HEK293 (cell line): ENCODE results near the gene POFUT2.

Experiments used
- KLF16 ChIP-seq: fragments of 450-650 bp; formaldehyde crosslinking; IDR thresholded peaks from 2 replicates; pipeline ENCODE4 v1.5.1; 2017; ENCODE audit warnings: missing biosample characterization, missing genetic modification characterization
- ZFP3 ChIP-seq: fragments of 450-650 bp; formaldehyde crosslinking; IDR thresholded peaks from 2 replicates; pipeline ENCODE4 v1.5.1; 2016; ENCODE audit warnings: low read depth, missing biosample characterization, missing genetic modification characterization
- ZNF121 ChIP-seq: fragments of 450-650 bp; formaldehyde crosslinking; IDR thresholded peaks from 2 replicates; pipeline ENCODE4 v1.5.1; 2016; ENCODE audit warnings: missing biosample characterization, missing genetic modification characterization
- ZNF138 ChIP-seq: fragments of 450-650 bp; formaldehyde crosslinking; IDR thresholded peaks from 2 replicates; pipeline ENCODE4 v1.5.1; 2016; ENCODE audit warnings: missing biosample characterization, missing genetic modification characterization, borderline replicate concordance
- ZNF830 ChIP-seq: fragments of 450-650 bp; IDR thresholded peaks from 2 replicates; pipeline ENCODE4 v1.5.0; 2018; ENCODE audit warnings: missing biosample characterization, missing genetic modification characterization, low read depth, mild to moderate bottlenecking, moderate library complexity

- TF ChIP-seq ZNF138 (tag by site-specific recombination) (no peak), KLF16 (tag by site-specific recombination) (no peak), ZNF830 (tag by site-specific recombination) (no peak), ZNF121 (no peak), ZFP3 (tag by site-specific recombination) (no peak)
Measured at GRCh38 chr21:45330075-45330781, 42.5 kb upstream of the POFUT2 start.
